ENCODE results near the gene BCL11A.

GRCh38 chr2:60570251-60570650, 16.8 kb upstream of the BCL11A start:
- TF ChIP-seq CTCF (IDR thresholded peaks at IDR 0.05; ENCODE audit: insufficient read depth, low read length, poor library complexity, severe bottlenecking) (no peak), EZH2phosphoT487 (conservative IDR thresholded peaks at IDR 0.05; ENCODE audit: low read length) (no peak)

Measured in SU-DHL-6 (cell line).